ENCODE results near the gene PAFAH1B2.

The PAFAH1B2 gene

DNA sequence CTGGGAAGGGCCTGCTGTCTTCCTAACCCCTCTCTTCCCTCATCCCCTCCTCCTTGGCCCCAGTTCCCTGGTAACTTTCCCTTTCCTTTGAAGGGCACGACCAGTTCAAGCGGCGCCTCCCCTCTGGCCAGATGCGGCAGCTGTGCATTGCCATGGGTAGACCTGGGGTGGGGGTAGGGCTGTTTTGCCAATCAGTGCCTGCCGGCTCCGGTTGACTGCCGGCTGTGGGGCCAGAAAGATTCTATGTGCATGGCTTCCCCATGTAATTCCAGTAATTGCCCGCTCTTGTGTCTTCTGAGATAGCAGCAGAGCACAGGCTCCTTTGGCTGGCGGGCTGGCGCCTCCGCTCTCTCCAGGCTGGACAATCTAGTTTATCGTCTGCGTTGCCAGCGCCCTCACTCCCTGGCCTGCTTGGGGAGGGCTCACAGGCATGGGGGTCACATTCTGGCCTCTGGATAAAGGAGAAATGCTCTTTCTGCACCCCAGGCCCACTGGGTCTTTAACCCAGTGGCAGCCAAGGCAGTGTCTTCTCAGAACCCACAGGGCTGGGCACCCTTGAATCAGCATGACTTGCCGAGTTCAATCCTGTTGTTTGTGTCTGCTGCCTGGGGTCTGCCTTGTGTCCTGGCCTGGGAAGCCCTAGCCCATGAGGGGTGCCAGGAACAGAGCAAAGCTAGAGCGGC, 43.9 kb downstream of the PAFAH1B2 start:
- WGBS, 2 experiments, result 94 to 95% methylated on average over 16 of the region's 16 CpGs
- H3K9me3 ChIP-seq (ENCODE audit: control insufficient read depth, low read length), result no peaks in the 10 kb centered on the region
- H3K27ac ChIP-seq (ENCODE audit: insufficient read depth, low read depth, low read length, poor library complexity, severe bottlenecking), result no peak overlapping the region
- no peaks in the 10 kb centered on the region for H3K4me1 ChIP-seq (ENCODE audit: control insufficient read depth, insufficient read depth, low read length)
- no peaks in the 10 kb centered on the region for H3K27me3 ChIP-seq (ENCODE audit: control insufficient read depth, insufficient read depth, low read length, poor library complexity, severe bottlenecking)
- H3K4me3 ChIP-seq (ENCODE audit: insufficient read depth, low read depth, low read length), result no peak overlapping the region
- peaks cover 5% of the 10 kb centered on the region for H3K36me3 ChIP-seq (ENCODE audit: control insufficient read depth, insufficient read depth, low read length)

DNA sequence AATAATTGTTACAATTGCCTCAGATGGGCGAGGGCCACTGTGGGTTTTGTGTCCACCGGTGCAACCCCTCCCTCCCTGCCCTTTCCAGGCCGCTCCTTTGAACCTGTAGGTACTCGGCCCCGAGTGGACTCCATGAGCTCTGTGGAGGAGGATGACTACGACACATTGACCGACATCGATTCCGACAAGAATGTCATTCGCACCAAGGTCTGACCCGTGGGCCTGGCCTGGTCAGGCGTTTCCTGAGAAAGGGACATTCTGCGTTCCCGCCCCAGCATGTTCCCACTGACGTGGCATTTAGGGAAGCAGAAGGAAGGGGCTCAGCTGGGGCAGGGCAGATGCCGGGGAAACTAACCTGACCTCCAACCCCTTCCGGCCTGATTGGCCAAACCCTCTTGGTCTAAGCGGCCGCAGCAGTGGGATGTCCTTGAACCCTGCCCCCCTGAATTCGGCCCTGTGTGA, 44.6 kb downstream of the PAFAH1B2 start:
- H3K9me3 ChIP-seq (ENCODE audit: control insufficient read depth, low read length), result no peaks in the 10 kb centered on the region
- WGBS, 2 experiments, result 90 to 91% methylated on average over 20 of the region's 20 CpGs
- H3K36me3 ChIP-seq (ENCODE audit: control insufficient read depth, insufficient read depth, low read length), result peaks cover 5% of the 10 kb centered on the region

DNA sequence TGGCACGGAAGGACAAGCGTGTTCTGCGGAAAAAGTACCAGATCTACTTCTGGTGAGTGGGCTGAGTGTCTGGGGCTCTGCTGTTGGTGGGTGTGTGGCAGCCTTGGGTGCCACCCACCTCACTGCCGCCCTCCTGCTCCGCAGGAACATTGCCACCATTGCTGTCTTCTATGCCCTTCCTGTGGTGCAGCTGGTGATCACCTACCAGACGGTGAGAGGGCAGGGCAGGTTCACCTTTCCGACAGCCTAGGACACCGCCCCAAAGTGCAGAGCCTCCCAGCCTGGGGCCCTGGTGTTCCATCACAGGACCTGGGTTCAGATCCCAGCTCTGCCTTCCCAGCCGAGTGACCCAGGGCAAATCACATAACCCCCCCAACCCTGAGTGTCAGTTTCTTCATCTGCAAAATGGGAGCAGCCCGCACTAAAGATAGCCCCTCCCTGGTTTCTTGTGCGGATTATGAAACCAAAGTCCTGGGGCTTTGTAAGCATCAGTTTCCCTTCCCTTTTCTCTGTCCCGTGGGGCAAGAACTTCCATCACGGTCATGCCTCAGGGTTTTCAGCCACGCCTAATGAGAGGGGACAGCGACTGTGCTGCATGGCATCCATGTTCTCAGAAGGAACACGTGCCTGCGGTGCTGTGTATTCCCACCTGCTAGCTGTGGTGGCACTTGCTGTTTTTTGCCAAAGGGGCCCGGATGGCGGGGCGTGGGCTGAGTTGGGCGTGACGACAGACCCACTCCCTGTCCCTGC, 45.3 kb downstream of the PAFAH1B2 start:
- Histone ChIP-seq H3K4me1 (ENCODE audit: control insufficient read depth, insufficient read depth, low read length) (no peaks in the 10 kb centered on the region), H3K9me3 (ENCODE audit: control insufficient read depth, low read length) (no peaks in the 10 kb centered on the region), H3K27ac (ENCODE audit: insufficient read depth, low read depth, low read length, poor library complexity, severe bottlenecking) (no peak overlapping the region), H3K4me3 (ENCODE audit: insufficient read depth, low read depth, low read length) (no peak overlapping the region), H3K27me3 (ENCODE audit: control insufficient read depth, insufficient read depth, low read length, poor library complexity, severe bottlenecking) (no peaks in the 10 kb centered on the region), H3K36me3 (ENCODE audit: control insufficient read depth, insufficient read depth, low read length) (peaks cover 5% of the 10 kb centered on the region)
- WGBS, 2 experiments, result 95% methylated on average over 22 of the region's 22 CpGs

More for the DNA sequence above, 44.6 kb downstream of the PAFAH1B2 start:
- no peak overlapping the region for H3K4me3 ChIP-seq (ENCODE audit: insufficient read depth, low read depth, low read length)
- no peaks in the 10 kb centered on the region for H3K27me3 ChIP-seq (ENCODE audit: control insufficient read depth, insufficient read depth, low read length, poor library complexity, severe bottlenecking)
- H3K27ac ChIP-seq (ENCODE audit: insufficient read depth, low read depth, low read length, poor library complexity, severe bottlenecking), result no peak overlapping the region
- H3K4me1 ChIP-seq (ENCODE audit: control insufficient read depth, insufficient read depth, low read length), result no peaks in the 10 kb centered on the region

DNA sequence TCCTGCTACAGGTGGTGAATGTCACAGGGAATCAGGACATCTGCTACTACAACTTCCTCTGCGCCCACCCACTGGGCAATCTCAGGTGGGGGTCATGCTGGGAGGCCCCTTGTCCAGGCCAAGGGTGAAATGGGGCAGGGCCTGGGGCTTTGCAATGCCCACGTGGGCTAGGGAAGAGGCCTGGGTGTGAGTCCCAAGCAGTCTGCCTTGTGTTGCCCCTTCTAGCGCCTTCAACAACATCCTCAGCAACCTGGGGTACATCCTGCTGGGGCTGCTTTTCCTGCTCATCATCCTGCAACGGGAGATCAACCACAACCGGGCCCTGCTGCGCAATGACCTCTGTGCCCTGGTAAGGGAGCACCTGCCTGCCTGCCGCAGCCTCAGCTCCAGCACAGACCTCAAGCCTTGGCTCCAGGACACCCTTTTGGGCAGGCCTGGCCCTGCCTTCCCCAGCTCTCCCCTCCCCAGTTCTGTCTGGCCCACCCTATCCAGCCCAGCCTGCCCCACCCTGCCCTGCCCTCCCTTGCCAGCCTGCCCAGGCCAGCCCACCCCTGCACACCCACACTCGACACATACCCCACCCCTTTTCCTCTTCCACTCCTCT, 46.0 kb downstream of the PAFAH1B2 start:
- Histone ChIP-seq H3K36me3 (ENCODE audit: control insufficient read depth, insufficient read depth, low read length) (peaks cover 5% of the 10 kb centered on the region), H3K9me3 (ENCODE audit: control insufficient read depth, low read length) (no peaks in the 10 kb centered on the region), H3K4me1 (ENCODE audit: control insufficient read depth, insufficient read depth, low read length) (no peaks in the 10 kb centered on the region), H3K27me3 (ENCODE audit: control insufficient read depth, insufficient read depth, low read length, poor library complexity, severe bottlenecking) (no peaks in the 10 kb centered on the region), H3K27ac (ENCODE audit: insufficient read depth, low read depth, low read length, poor library complexity, severe bottlenecking) (no peak overlapping the region), H3K4me3 (ENCODE audit: insufficient read depth, low read depth, low read length) (no peak overlapping the region)
- 92 to 93% methylated on average over 8 of the region's 8 CpGs for WGBS, 2 experiments

DNA sequence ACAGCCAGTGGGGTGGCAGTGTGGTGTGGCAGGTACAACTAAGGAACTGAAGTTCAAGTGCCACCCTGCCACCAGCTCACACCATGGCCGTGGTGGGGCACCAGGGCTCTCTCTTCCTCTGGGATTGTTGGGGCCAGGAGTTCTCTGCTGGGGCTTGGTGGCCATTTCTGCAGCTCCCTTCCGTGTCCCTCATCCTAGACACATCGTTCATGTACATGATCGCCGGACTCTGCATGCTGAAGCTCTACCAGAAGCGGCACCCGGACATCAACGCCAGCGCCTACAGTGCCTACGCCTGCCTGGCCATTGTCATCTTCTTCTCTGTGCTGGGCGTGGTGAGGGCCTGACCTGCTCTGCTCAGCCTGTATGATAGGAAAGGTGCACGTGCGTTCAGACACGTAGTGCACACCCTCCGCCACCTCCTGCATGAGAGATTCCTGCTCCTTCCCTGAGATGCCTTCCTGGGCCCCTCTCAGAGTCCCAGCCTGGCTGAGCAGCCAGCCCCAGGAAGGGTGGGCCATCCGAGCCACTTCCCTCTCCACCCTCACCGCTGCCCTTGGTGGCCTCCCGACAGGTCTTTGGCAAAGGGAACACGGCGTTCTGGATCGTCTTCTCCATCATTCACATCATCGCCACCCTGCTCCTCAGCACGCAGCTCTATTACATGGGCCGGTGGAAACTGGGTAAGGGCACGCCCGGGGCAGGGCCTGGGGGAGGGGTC, 47.8 kb downstream of the PAFAH1B2 start:
- Histone ChIP-seq H3K4me1 (ENCODE audit: control insufficient read depth, insufficient read depth, low read length) (no peaks in the 10 kb centered on the region), H3K27me3 (ENCODE audit: control insufficient read depth, insufficient read depth, low read length, poor library complexity, severe bottlenecking) (no peaks in the 10 kb centered on the region), H3K4me3 (ENCODE audit: insufficient read depth, low read depth, low read length) (no peak overlapping the region), H3K36me3 (ENCODE audit: control insufficient read depth, insufficient read depth, low read length) (peaks cover 5% of the 10 kb centered on the region), H3K9me3 (ENCODE audit: control insufficient read depth, low read length) (no peaks in the 10 kb centered on the region), H3K27ac (ENCODE audit: insufficient read depth, low read depth, low read length, poor library complexity, severe bottlenecking) (no peak overlapping the region)
- WGBS, 2 experiments, result 94 to 96% methylated on average over 26 of the region's 26 CpGs

DNA sequence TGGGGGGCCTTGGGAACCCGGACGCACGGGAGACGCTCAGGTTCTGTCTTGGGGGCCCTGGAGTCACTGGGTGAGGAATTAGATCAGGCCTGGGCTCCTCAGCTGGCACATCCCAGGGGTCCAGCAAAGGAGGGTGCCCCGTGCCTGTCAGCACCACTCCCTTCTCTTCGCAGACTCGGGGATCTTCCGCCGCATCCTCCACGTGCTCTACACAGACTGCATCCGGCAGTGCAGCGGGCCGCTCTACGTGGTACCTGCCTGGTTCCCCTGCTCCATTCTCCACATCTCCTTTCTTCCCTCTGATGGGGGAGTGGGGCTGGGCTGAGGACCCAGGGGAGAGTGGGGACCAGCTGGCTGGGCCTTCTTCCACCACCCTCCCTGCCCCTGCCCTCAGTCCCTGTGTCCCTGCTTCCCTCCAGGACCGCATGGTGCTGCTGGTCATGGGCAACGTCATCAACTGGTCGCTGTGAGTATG, 48.4 kb downstream of the PAFAH1B2 start:
- Histone ChIP-seq H3K27me3 (ENCODE audit: control insufficient read depth, insufficient read depth, low read length, poor library complexity, severe bottlenecking) (no peaks in the 10 kb centered on the region), H3K4me3 (ENCODE audit: insufficient read depth, low read depth, low read length) (no peak overlapping the region), H3K36me3 (ENCODE audit: control insufficient read depth, insufficient read depth, low read length) (peaks cover 5% of the 10 kb centered on the region), H3K27ac (ENCODE audit: insufficient read depth, low read depth, low read length, poor library complexity, severe bottlenecking) (no peak overlapping the region), H3K9me3 (ENCODE audit: control insufficient read depth, low read length) (no peaks in the 10 kb centered on the region), H3K4me1 (ENCODE audit: control insufficient read depth, insufficient read depth, low read length) (no peaks in the 10 kb centered on the region)
- 94% methylated on average over 17 of the region's 17 CpGs for WGBS, 2 experiments

DNA sequence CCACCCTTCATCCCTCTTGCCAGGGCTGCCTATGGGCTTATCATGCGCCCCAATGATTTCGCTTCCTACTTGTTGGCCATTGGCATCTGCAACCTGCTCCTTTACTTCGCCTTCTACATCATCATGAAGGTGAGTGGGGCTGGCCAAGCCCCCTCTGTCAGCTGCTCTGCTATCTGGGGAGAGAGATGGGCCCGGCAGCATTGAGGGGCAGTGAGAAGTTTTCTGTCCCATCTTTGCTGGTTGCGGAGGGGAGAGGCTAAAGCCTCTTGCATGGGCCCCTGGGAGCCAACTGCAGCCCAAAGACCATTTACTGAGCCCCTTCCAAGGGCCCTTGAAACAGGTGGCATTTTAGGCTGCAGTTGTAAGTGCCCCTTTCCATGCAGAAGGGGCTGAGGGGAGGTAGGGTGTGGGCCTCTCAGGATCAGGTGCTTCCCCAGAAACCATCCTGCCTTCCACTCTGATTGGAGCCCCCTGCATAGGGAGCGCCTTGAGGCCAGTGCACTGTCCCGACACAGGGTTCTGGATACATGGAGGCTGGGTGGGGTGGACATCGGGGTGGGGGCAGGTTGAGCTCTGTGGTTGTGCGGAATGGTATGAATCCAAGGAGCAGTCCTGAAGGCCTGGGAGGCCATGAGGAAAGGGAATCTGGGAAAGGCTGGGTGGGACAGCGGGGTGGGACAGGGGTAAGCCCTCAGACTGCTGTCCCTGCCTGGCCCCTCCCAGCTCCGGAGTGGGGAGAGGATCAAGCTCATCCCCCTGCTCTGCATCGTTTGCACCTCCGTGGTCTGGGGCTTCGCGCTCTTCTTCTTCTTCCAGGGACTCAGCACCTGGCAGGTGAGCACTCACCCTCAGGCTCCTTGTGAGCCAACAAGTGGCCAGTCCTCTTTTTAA, 49.3 kb downstream of the PAFAH1B2 start:
- peaks cover 5% of the 10 kb centered on the region for H3K36me3 ChIP-seq (ENCODE audit: control insufficient read depth, insufficient read depth, low read length)
- H3K27ac ChIP-seq (ENCODE audit: insufficient read depth, low read depth, low read length, poor library complexity, severe bottlenecking), result no peak overlapping the region
- H3K4me1 ChIP-seq (ENCODE audit: control insufficient read depth, insufficient read depth, low read length), result peaks cover 8% of the 10 kb centered on the region
- H3K4me3 ChIP-seq (ENCODE audit: insufficient read depth, low read depth, low read length), result no peak overlapping the region
- no peaks in the 10 kb centered on the region for H3K9me3 ChIP-seq (ENCODE audit: control insufficient read depth, low read length)
- 94 to 96% methylated on average over 15 of the region's 15 CpGs for WGBS, 2 experiments
- H3K27me3 ChIP-seq (ENCODE audit: control insufficient read depth, insufficient read depth, low read length, poor library complexity, severe bottlenecking), result no peaks in the 10 kb centered on the region

DNA sequence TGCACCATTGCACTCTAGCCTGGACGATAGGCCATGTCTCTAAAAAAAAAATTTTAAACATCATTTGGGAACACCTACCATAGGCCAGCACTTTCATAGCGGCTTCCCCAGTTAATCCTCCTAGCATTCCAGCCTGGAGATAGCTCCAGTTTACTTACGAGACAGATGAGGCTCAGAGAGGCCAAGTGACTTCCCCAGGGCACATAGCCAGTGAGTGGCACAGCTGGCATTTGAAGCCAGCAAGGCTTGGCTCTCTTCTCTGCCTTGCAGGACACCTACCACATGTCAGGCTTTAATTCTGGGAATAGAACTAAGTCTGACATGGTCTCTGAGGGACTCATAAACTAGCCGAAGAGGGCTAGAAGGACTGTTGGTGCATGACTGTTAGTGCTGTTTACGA, 50.2 kb downstream of the PAFAH1B2 start:
- WGBS, 2 experiments, result 86 to 87% methylated on average over 5 of the region's 5 CpGs
- H3K27me3 ChIP-seq (ENCODE audit: control insufficient read depth, insufficient read depth, low read length, poor library complexity, severe bottlenecking), result no peaks in the 10 kb centered on the region
- H3K4me1 ChIP-seq (ENCODE audit: control insufficient read depth, insufficient read depth, low read length), result peaks cover 16% of the 10 kb centered on the region
- H3K4me3 ChIP-seq (ENCODE audit: insufficient read depth, low read depth, low read length), result no peak overlapping the region
- no peaks in the 10 kb centered on the region for H3K9me3 ChIP-seq (ENCODE audit: control insufficient read depth, low read length)
- H3K36me3 ChIP-seq (ENCODE audit: control insufficient read depth, insufficient read depth, low read length), result peaks cover 5% of the 10 kb centered on the region
- H3K27ac ChIP-seq (ENCODE audit: insufficient read depth, low read depth, low read length, poor library complexity, severe bottlenecking), result no peak overlapping the region

DNA sequence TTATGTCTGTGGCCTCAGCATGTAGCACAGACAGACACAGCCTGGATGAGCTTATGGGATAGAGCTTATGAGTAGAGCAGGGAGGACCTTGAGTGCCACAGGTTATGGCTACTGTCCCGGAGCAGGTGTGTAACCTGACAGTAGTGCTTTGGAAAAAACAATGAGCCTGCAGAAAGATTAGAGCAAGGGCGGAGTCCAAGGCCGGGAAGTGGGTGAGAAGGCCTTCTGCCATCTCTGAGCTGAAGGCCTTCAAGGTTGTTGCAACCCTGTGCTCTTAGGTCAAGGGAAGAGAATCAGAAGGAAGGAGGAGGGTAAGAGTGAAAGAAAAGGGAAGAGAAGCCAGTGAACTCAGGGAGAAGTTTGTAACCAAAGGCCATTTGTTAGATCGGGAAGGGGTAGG, 51.2 kb downstream of the PAFAH1B2 start:
- H3K4me3 ChIP-seq (ENCODE audit: insufficient read depth, low read depth, low read length), result no peak overlapping the region
- 90 to 95% methylated on average over 4 of the region's 4 CpGs for WGBS, 2 experiments
- H3K27me3 ChIP-seq (ENCODE audit: control insufficient read depth, insufficient read depth, low read length, poor library complexity, severe bottlenecking), result no peaks in the 10 kb centered on the region
- H3K27ac ChIP-seq (ENCODE audit: insufficient read depth, low read depth, low read length, poor library complexity, severe bottlenecking), result no peak overlapping the region
- no peaks in the 10 kb centered on the region for H3K9me3 ChIP-seq (ENCODE audit: control insufficient read depth, low read length)
- peaks cover 5% of the 10 kb centered on the region for H3K36me3 ChIP-seq (ENCODE audit: control insufficient read depth, insufficient read depth, low read length)
- H3K4me1 ChIP-seq (ENCODE audit: control insufficient read depth, insufficient read depth, low read length), result peaks cover 26% of the 10 kb centered on the region
